DMS 273 (cell line): Measurements from ENCODE around the gene RALGPS2.

Source experiments
- DNase-seq: peaks from one replicate; lab custom pipeline; 2025; ENCODE audit not compliant: unreplicated experiment; lab: John Stamatoyannopoulos, UW

The RALGPS2 gene

GRCh38 chr1:178918308-178918707, 193.3 kb downstream of the RALGPS2 start:
- no peak for DNase-seq

GRCh38 chr1:178918955-178919354, 193.9 kb downstream of the RALGPS2 start:
- no peak for DNase-seq

- no peak for DNase-seq
Measured at GRCh38 chr1:178919581-178919980, 194.5 kb downstream of the RALGPS2 start.

- no peak for DNase-seq
Measured at GRCh38 chr1:178921499-178921898, 196.5 kb downstream of the RALGPS2 start.

- DNase-seq = no peak
Measured at GRCh38 chr1:178923512-178923911, 198.5 kb downstream of the RALGPS2 start.

- no peak for DNase-seq
Measured at GRCh38 chr1:178926046-178926445, 201.0 kb downstream of the RALGPS2 start.

- DNase-seq = no peak
Measured at GRCh38 chr1:178927003-178927402, 202.0 kb downstream of the RALGPS2 start.

GRCh38 chr1:178928041-178928440, 203.0 kb downstream of the RALGPS2 start:
- DNase-seq = no peak

GRCh38 chr1:178928976-178929375, 203.9 kb downstream of the RALGPS2 start:
- DNase-seq = no peak

GRCh38 chr1:178931858-178932551, 207.0 kb downstream of the RALGPS2 start:
- DNase-seq = no peak

GRCh38 chr1:178932552-178932906, 207.5 kb downstream of the RALGPS2 start:
- DNase-seq = no peak

- DNase-seq = no peak
Measured at GRCh38 chr1:178933105-178933561, 208.1 kb downstream of the RALGPS2 start.

- DNase-seq = peak; percentile 37
Measured at GRCh38 chr1:178933709-178934490, 208.9 kb downstream of the RALGPS2 start.

- DNase-seq = no peak
Measured at GRCh38 chr1:178934546-178934945, 209.5 kb downstream of the RALGPS2 start.

GRCh38 chr1:178935610-178936009, 210.6 kb downstream of the RALGPS2 start:
- DNase-seq = no peak

- no peak for DNase-seq
Measured at GRCh38 chr1:178937695-178938094, 212.7 kb downstream of the RALGPS2 start.

- no peak for DNase-seq
Measured at GRCh38 chr1:178938101-178938958, 213.3 kb downstream of the RALGPS2 start.

- DNase-seq = peak; percentile 78
Measured at GRCh38 chr1:178938959-178939317, 213.9 kb downstream of the RALGPS2 start.

GRCh38 chr1:178939338-178940067, 214.5 kb downstream of the RALGPS2 start:
- DNase-seq = no peak

GRCh38 chr1:178940068-178940765, 215.2 kb downstream of the RALGPS2 start:
- no peak for DNase-seq
